Measurements from ENCODE around the gene PDHX.

DNA sequence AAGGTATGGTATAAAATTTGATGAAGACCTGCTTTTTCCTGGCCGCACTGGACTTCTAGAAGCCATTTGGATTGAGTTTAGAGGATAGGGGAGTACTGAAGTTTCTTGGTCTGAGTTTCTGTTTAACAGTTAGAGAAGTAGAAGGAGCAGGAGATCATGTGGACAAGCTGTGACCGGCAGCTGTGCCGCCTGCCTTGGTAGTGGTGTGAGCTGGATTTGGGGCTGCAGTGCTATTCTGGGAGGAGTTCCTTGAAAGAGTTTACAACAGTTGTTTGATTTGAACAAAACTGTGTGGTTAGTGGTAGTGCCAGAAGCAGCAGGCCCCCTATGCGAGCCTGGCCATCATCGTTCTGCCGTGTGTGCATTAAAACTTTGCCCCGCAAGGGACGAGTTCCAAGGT, 105.2 kb downstream of the PDHX start:
- TF ChIP-seq, protein P1, sequence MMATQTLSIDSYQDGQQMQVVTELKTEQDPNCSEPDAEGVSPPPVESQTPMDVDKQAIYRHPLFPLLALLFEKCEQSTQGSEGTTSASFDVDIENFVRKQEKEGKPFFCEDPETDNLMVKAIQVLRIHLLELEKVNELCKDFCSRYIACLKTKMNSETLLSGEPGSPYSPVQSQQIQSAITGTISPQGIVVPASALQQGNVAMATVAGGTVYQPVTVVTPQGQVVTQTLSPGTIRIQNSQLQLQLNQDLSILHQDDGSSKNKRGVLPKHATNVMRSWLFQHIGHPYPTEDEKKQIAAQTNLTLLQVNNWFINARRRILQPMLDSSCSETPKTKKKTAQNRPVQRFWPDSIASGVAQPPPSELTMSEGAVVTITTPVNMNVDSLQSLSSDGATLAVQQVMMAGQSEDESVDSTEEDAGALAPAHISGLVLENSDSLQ (IDR thresholded peaks at IDR 0.05): no peak
- TF ChIP-seq TARDBP (IDR thresholded peaks at IDR 0.05) (no peak), L3MBTL2 (conservative IDR thresholded peaks at IDR 0.05) (no peak), ARNT (IDR thresholded peaks at IDR 0.05) (no peak), CTBP1 (IDR thresholded peaks at IDR 0.05; ENCODE audit: borderline replicate concordance) (no peak), NFRKB (IDR thresholded peaks at IDR 0.05) (no peak), SP1 (IDR thresholded peaks at IDR 0.05) (no peak), FOXA1 (IDR thresholded peaks at IDR 0.05) (no peak)
